ENCODE measurements around the gene NUDCD3. TPM values are rescaled to one million over a fixed set of nuclear protein-coding genes. Genes with fewer than 3 reads are reported as not detected.

Gene NUDCD3
- total RNA-seq, 1 donor from 2014 or later: 35.4 TPM

- H3K27ac Mint-ChIP-seq: no peak overlapping the region
- Histone ChIP-seq H3K36me3 (no peaks in the 10 kb centered on the region), H3K4me1 (no peaks in the 10 kb centered on the region), H3K4me2 (no peak overlapping the region), H3K4me3 (no peak overlapping the region), H3K9ac (peak overlapping the region; percentile 12), H2AFZ (replicated peaks) (no peak overlapping the region), H3F3A (ENCODE audit: low read depth) (no peaks in the 10 kb centered on the region), H3K27ac (no peak overlapping the region), H4K20me1 (ENCODE audit: low read depth) (peaks cover 14% of the 10 kb centered on the region), H3K79me2 (ENCODE audit: low read depth) (peaks cover 54% of the 10 kb centered on the region), H3K27me3 (no peaks in the 10 kb centered on the region), H3K9me3 (ENCODE audit: low read depth) (no peaks in the 10 kb centered on the region)
- peaks cover 15% of the 10 kb centered on the region for H3K36me3 Mint-ChIP-seq
- no peak overlapping the region for H3K4me3 Mint-ChIP-seq
- H3K9me3 Mint-ChIP-seq: no peaks in the 10 kb centered on the region
- DNase-seq (ENCODE audit: low spot score): no peak
- TF ChIP-seq CTCF (IDR thresholded peaks at IDR 0.05) (no peak), EZH2 (IDR thresholded peaks at IDR 0.05) (no peak), EZH2phosphoT487 (IDR thresholded peaks at IDR 0.05) (no peak)
- H3K4me1 Mint-ChIP-seq: no peaks in the 10 kb centered on the region
- H3K27me3 Mint-ChIP-seq (ENCODE audit: insufficient read depth, low read depth): peaks cover 2% of the 10 kb centered on the region
These were observed 23.9 kb downstream of the NUDCD3 start for GRCh38 chr7:44466300-44467216.

GRCh38 chr7:44465490-44465889 is 25.0 kb downstream of the NUDCD3 start:
- H3F3A ChIP-seq (ENCODE audit: low read depth): no peaks in the 10 kb centered on the region
- H3K4me1 ChIP-seq: no peaks in the 10 kb centered on the region
- H2AFZ ChIP-seq (replicated peaks): no peak overlapping the region
- no peak overlapping the region for H3K9ac ChIP-seq
- no peaks in the 10 kb centered on the region for H3K9me3 ChIP-seq (ENCODE audit: low read depth)
- no peak overlapping the region for H3K4me3 ChIP-seq
- H3K27ac ChIP-seq: no peak overlapping the region
- peaks cover 53% of the 10 kb centered on the region for H3K79me2 ChIP-seq (ENCODE audit: low read depth)
- H3K4me1 Mint-ChIP-seq: no peaks in the 10 kb centered on the region
- H3K4me2 ChIP-seq: no peak overlapping the region
- no peak for DNase-seq (ENCODE audit: low spot score)
- peaks cover 2% of the 10 kb centered on the region for H3K27me3 Mint-ChIP-seq (ENCODE audit: insufficient read depth, low read depth)
- no peaks in the 10 kb centered on the region for H3K27me3 ChIP-seq
- H3K9me3 Mint-ChIP-seq: no peaks in the 10 kb centered on the region
- peaks cover 13% of the 10 kb centered on the region for H4K20me1 ChIP-seq (ENCODE audit: low read depth)
- H3K27ac Mint-ChIP-seq: no peak overlapping the region
- H3K4me3 Mint-ChIP-seq: no peak overlapping the region
- H3K36me3 ChIP-seq: no peaks in the 10 kb centered on the region
- TF ChIP-seq CTCF (IDR thresholded peaks at IDR 0.05): no peak
- no peak for TF ChIP-seq EZH2 (IDR thresholded peaks at IDR 0.05)
- TF ChIP-seq EZH2phosphoT487 (IDR thresholded peaks at IDR 0.05): no peak
- peaks cover 11% of the 10 kb centered on the region for H3K36me3 Mint-ChIP-seq

GRCh38 chr7:44463169-44463808 is 27.2 kb downstream of the NUDCD3 start:
- TF ChIP-seq EZH2phosphoT487 (IDR thresholded peaks at IDR 0.05): no peak
- TF ChIP-seq EZH2 (IDR thresholded peaks at IDR 0.05): no peak
- peak; percentile 28 for TF ChIP-seq CTCF (IDR thresholded peaks at IDR 0.05)
- no peaks in the 10 kb centered on the region for H3K27me3 ChIP-seq
- no peaks in the 10 kb centered on the region for H3F3A ChIP-seq (ENCODE audit: low read depth)
- H3K27ac ChIP-seq: no peak overlapping the region
- H3K36me3 ChIP-seq: peaks cover 4% of the 10 kb centered on the region
- H3K27ac Mint-ChIP-seq: no peak overlapping the region
- no peak overlapping the region for H3K4me3 ChIP-seq
- no peaks in the 10 kb centered on the region for H3K9me3 Mint-ChIP-seq
- no peaks in the 10 kb centered on the region for H3K4me1 ChIP-seq
- DNase-seq (ENCODE audit: low spot score): no peak
- H3K4me3 Mint-ChIP-seq: no peak overlapping the region
- H4K20me1 ChIP-seq (ENCODE audit: low read depth): peaks cover 8% of the 10 kb centered on the region
- no peak overlapping the region for H2AFZ ChIP-seq (replicated peaks)
- H3K4me1 Mint-ChIP-seq: no peaks in the 10 kb centered on the region
- no peak overlapping the region for H3K9ac ChIP-seq
- no peak overlapping the region for H3K4me2 ChIP-seq
- H3K27me3 Mint-ChIP-seq (ENCODE audit: insufficient read depth, low read depth): peaks cover 2% of the 10 kb centered on the region
- no peaks in the 10 kb centered on the region for H3K9me3 ChIP-seq (ENCODE audit: low read depth)
- peaks cover 63% of the 10 kb centered on the region for H3K79me2 ChIP-seq (ENCODE audit: low read depth)
- peaks cover 14% of the 10 kb centered on the region for H3K36me3 Mint-ChIP-seq
